GM18519 (cell line): Measurements from ENCODE around the gene SRP54.
A peak's percentile ranks its signal among the peaks of the same experiment; 100 is the strongest.
"Not testable (repeated sequence)": the region's sequence is repeated elsewhere in the genome, so short reads cannot be mapped to it uniquely, and the experiment has no call there.

Source experiments
- ATAC-seq: cut with Tn5 transposase; IDR thresholded peaks from one replicate; pipeline ENCODE4 v1.9.1; 2021; ENCODE audit warnings: mild to moderate bottlenecking, moderate library complexity; ENCODE audit not compliant: unreplicated experiment, low FRiP score

Gene SRP54

GRCh38 chr14:34983148-34983760 lies 462 bp downstream of the SRP54 start:
- peak; percentile 8 for ATAC-seq

GRCh38 chr14:34983786-34984185 lies 994 bp downstream of the SRP54 start:
- no peak for ATAC-seq

GRCh38 chr14:34985740-34986139 lies 2.9 kb downstream of the SRP54 start:
- ATAC-seq = no peak

GRCh38 chr14:34987180-34987579 lies 4.4 kb downstream of the SRP54 start:
- ATAC-seq = no peak

GRCh38 chr14:34989762-34990161 lies 7.0 kb downstream of the SRP54 start:
- no peak for ATAC-seq

GRCh38 chr14:34993426-34993825 lies 10.6 kb downstream of the SRP54 start:
- no peak for ATAC-seq

GRCh38 chr14:34994668-34995067 lies 11.9 kb downstream of the SRP54 start:
- ATAC-seq = no peak

GRCh38 chr14:34997762-34998161 lies 15.0 kb downstream of the SRP54 start:
- ATAC-seq = no peak

- ATAC-seq = no peak
Observed at GRCh38 chr14:34999500-34999899, 16.7 kb downstream of the SRP54 start.

- ATAC-seq = no peak
Observed at GRCh38 chr14:35001621-35002020, 18.8 kb downstream of the SRP54 start.

- ATAC-seq = no peak
Observed at GRCh38 chr14:35004839-35005238, 22.0 kb downstream of the SRP54 start.

- ATAC-seq = no peak
Observed at GRCh38 chr14:35016568-35016967, 33.8 kb downstream of the SRP54 start.

GRCh38 chr14:35020713-35021112 lies 37.9 kb downstream of the SRP54 start:
- no peak for ATAC-seq

GRCh38 chr14:35028435-35028834 lies 45.6 kb downstream of the SRP54 start:
- ATAC-seq = no peak

- no peak for ATAC-seq
Observed at GRCh38 chr14:35032562-35032961, 49.8 kb downstream of the SRP54 start.

- no peak for ATAC-seq
Observed at GRCh38 chr14:35034440-35034833, 51.6 kb downstream of the SRP54 start.

GRCh38 chr14:35034944-35035554 lies 52.3 kb downstream of the SRP54 start:
- not testable (repeated sequence) for ATAC-seq

- not testable (repeated sequence) for ATAC-seq
Observed at GRCh38 chr14:35038312-35038711, 55.5 kb downstream of the SRP54 start.

GRCh38 chr14:35042632-35043031 lies 59.8 kb downstream of the SRP54 start:
- no peak for ATAC-seq

GRCh38 chr14:35043046-35043445 lies 60.3 kb downstream of the SRP54 start:
- no peak for ATAC-seq

GRCh38 chr14:35044939-35045797 lies 62.4 kb downstream of the SRP54 start:
- ATAC-seq = no peak

GRCh38 chr14:35045798-35046047 lies 62.9 kb downstream of the SRP54 start:
- ATAC-seq = no peak
